H1 (cell line): Measurements from ENCODE around the gene COX17. TPM values are rescaled to one million over a fixed set of nuclear protein-coding genes. Genes with fewer than 3 reads are reported as not detected.

Source experiments
- CTCF ChIA-PET: fragments of 300-600 bp; sonication (Branson Sonifier 250); formaldehyde crosslinking; loops from one replicate; lab custom pipeline; 2021; ENCODE audit not compliant: partially characterized antibody; lab: Charles Lee
- POLR2A ChIA-PET: fragments of 300-600 bp; sonication (Branson Sonifier 250); formaldehyde crosslinking; loops from one replicate; lab custom pipeline; 2021; ENCODE audit warnings: inconsistent platforms; ENCODE audit not compliant: partially characterized antibody; lab: Charles Lee
- DNase-seq, 2 experiments: peaks; one replicate each; pipeline versions ENCODE4 v3.0.0 to v3.0.0-alpha.2; 2010 to 2022; ENCODE audit warnings: low spot score in 2 of 2, low read depth in 1 of 2, mixed read lengths in 1 of 2
- FAIRE-seq: peaks from 2 replicates; lab custom pipeline; 2011; peaks lifted over from hg19 to GRCh38; lab: Jason Lieb, UNC
- H2AFZ ChIP-seq: 2 replicates; pipeline ENCODE4 v1.8.1; 2012; ENCODE audit warnings: low read length, inconsistent platforms
- H2AK5ac ChIP-seq: 2 replicates; pipeline ENCODE4 v1.6.1; 2013; ENCODE audit warnings: low read depth, low read length
- H2BK120ac ChIP-seq: replicated peaks from 2 replicates; pipeline ENCODE3; 2013; ENCODE audit warnings: low read depth, low read length, inconsistent platforms
- H2BK12ac ChIP-seq: 2 replicates; pipeline ENCODE4 v1.6.1; 2013; ENCODE audit warnings: low read depth, low read length
- H2BK15ac ChIP-seq: 2 replicates; pipeline ENCODE4 v1.6.1; 2013; ENCODE audit warnings: low read length
- H2BK20ac ChIP-seq: 2 replicates; pipeline ENCODE4 v1.6.1; 2013; ENCODE audit warnings: low read length
- H2BK5ac ChIP-seq: 2 replicates; pipeline ENCODE4 v1.6.1; 2013; ENCODE audit warnings: low read depth, low read length
- H3K14ac ChIP-seq: 2 replicates; pipeline ENCODE4 v1.6.1; 2013; ENCODE audit warnings: inconsistent platforms; ENCODE audit not compliant: insufficient read length
- H3K18ac ChIP-seq: 2 replicates; pipeline ENCODE4 v1.6.1; 2013; ENCODE audit warnings: low read length; ENCODE audit errors: extremely low read depth
- H3K23ac ChIP-seq: 2 replicates; pipeline ENCODE4 v1.6.1; 2013; ENCODE audit warnings: inconsistent platforms; ENCODE audit not compliant: insufficient read length
- H3K23me2 ChIP-seq: 2 replicates; pipeline ENCODE4 v1.6.1; 2013; ENCODE audit warnings: low read depth, low read length
- H3K27ac ChIP-seq: 2 replicates; pipeline ENCODE4 v1.6.1; 2011; ENCODE audit warnings: low read depth, low read length, inconsistent platforms
- H3K27me3 ChIP-seq, 4 experiments: replicated peaks in 1 of 4; 1 replicate in 1 of 4; 2 replicates in 3 of 4; pipeline versions ENCODE4 v1.6.1 to v1.8.1; 2011 to 2013; ENCODE audit warnings: low read length in 3 of 4, mild to moderate bottlenecking in 3 of 4, inconsistent platforms in 2 of 4, mixed read lengths in 2 of 4, moderate library complexity in 1 of 4; ENCODE audit not compliant: control insufficient read depth in 3 of 4, insufficient read depth in 3 of 4; ENCODE audit errors: extremely low read depth in 1 of 4
- H3K36me3 ChIP-seq, 4 experiments: 2 replicates each; pipeline versions ENCODE4 v1.6.1 to v1.8.1; 2011 to 2013; ENCODE audit warnings: mild to moderate bottlenecking in 4 of 4, low read length in 3 of 4, moderate library complexity in 2 of 4, control low read depth in 1 of 4, inconsistent platforms in 1 of 4; ENCODE audit not compliant: insufficient read depth in 4 of 4, control insufficient read depth in 2 of 4
- H3K4ac ChIP-seq: replicated peaks from 2 replicates; pipeline ENCODE3; 2013; ENCODE audit warnings: low read length, low read depth, mixed read lengths, inconsistent platforms; ENCODE audit not compliant: insufficient read length
- H3K4me1 ChIP-seq, 4 experiments: replicated peaks in 1 of 4; 1 replicate in 1 of 4; 2 replicates in 3 of 4; pipeline versions ENCODE4 v1.6.1 to v1.8.1; 2011 to 2013; ENCODE audit warnings: low read length in 3 of 4, inconsistent platforms in 2 of 4, mixed read lengths in 1 of 4; ENCODE audit not compliant: insufficient read depth in 4 of 4, control insufficient read depth in 3 of 4
- H3K4me2 ChIP-seq, 2 experiments: 2 replicates each; pipeline versions ENCODE4 v1.6.1 to v1.8.1; 2011 to 2013; ENCODE audit warnings: low read depth in 2 of 2, low read length in 2 of 2, control low read depth in 1 of 2, inconsistent platforms in 1 of 2, mild to moderate bottlenecking in 1 of 2; ENCODE audit not compliant: insufficient read depth in 1 of 2
- H3K4me3 ChIP-seq, 4 experiments: fragments of 200-600, 300-600 bp in 1 of 4; sonication (generic), shearing (Covaris generic), sonication (Bioruptor Twin) in 1 of 4; 2 replicates each; pipeline versions ENCODE4 v1.5.1 to v1.8.1; 2011 to 2016; ENCODE audit warnings: low read length in 4 of 4, low read depth in 3 of 4, control low read depth in 2 of 4, inconsistent platforms in 2 of 4, mild to moderate bottlenecking in 2 of 4, mixed read lengths in 1 of 4, moderate library complexity in 1 of 4; ENCODE audit not compliant: insufficient read depth in 2 of 4; ENCODE audit errors: extremely low read depth in 1 of 4
- H3K56ac ChIP-seq: replicated peaks from 2 replicates; pipeline ENCODE3; 2013; ENCODE audit warnings: low read depth, mild to moderate bottlenecking, mixed read lengths, low read length, inconsistent platforms; ENCODE audit not compliant: insufficient read length
- H3K79me1 ChIP-seq: 2 replicates; pipeline ENCODE4 v1.6.1; 2013; ENCODE audit warnings: low read depth, low read length, control low read depth
- H3K79me2 ChIP-seq, 2 experiments: 2 replicates each; pipeline versions ENCODE4 v1.6.1 to v1.8.1; 2012 to 2013; ENCODE audit warnings: low read length in 2 of 2, mild to moderate bottlenecking in 2 of 2, inconsistent platforms in 1 of 2; ENCODE audit not compliant: insufficient read depth in 2 of 2, control insufficient read depth in 1 of 2
- H3K9ac ChIP-seq, 4 experiments: replicated peaks in 1 of 4; 1 replicate in 1 of 4; 2 replicates in 3 of 4; pipeline versions ENCODE4 v1.6.1 to v1.8.1; 2011 to 2013; ENCODE audit warnings: low read depth in 3 of 4, low read length in 3 of 4, control low read depth in 2 of 4, mild to moderate bottlenecking in 2 of 4, moderate library complexity in 2 of 4, inconsistent platforms in 1 of 4; ENCODE audit errors: extremely low read depth in 1 of 4
- H3K9me3 ChIP-seq, 2 experiments: 2 replicates each; pipeline versions ENCODE4 v1.6.1 to v1.8.1; 2012 to 2013; ENCODE audit warnings: mild to moderate bottlenecking in 2 of 2, moderate library complexity in 2 of 2, control low read depth in 1 of 2, inconsistent platforms in 1 of 2, low read depth in 1 of 2, low read length in 1 of 2, mixed read lengths in 1 of 2; ENCODE audit not compliant: insufficient read depth in 2 of 2
- H4K20me1 ChIP-seq, 2 experiments: replicated peaks in 1 of 2; 2 replicates each; pipeline versions ENCODE3 to v1.8.1; 2011 to 2013; ENCODE audit warnings: inconsistent platforms in 2 of 2, low read length in 2 of 2, mild to moderate bottlenecking in 1 of 2; ENCODE audit not compliant: insufficient read depth in 2 of 2, control insufficient read depth in 1 of 2
- H4K5ac ChIP-seq: 2 replicates; pipeline ENCODE4 v1.6.1; 2013; ENCODE audit warnings: low read length, low read depth, mixed read lengths, inconsistent platforms; ENCODE audit not compliant: insufficient read length
- H4K8ac ChIP-seq: 2 replicates; pipeline ENCODE4 v1.8.0; 2013; ENCODE audit warnings: mild to moderate bottlenecking, moderate library complexity, low read length, inconsistent platforms; ENCODE audit not compliant: insufficient read depth; ENCODE audit errors: extremely low read depth
- H4K91ac ChIP-seq: replicated peaks from 2 replicates; pipeline ENCODE3; 2013; ENCODE audit warnings: low read length, mixed read lengths, inconsistent platforms; ENCODE audit not compliant: insufficient read length
- BCL11A ChIP-seq, 2 experiments: IDR thresholded peaks; one replicate each; pipeline ENCODE4 v1.6.1; 2011; ENCODE audit warnings: low read depth in 2 of 2, low read length in 2 of 2, mild to moderate bottlenecking in 2 of 2
- CEBPB ChIP-seq: IDR thresholded peaks from 2 replicates; pipeline ENCODE4 v1.6.1; 2012; ENCODE audit warnings: low read depth, low read length
- CTBP2 ChIP-seq: IDR thresholded peaks from 2 replicates; pipeline ENCODE4 v1.7.0; 2011; ENCODE audit warnings: borderline replicate concordance, mild to moderate bottlenecking, moderate library complexity, mixed read lengths, low read length; ENCODE audit not compliant: insufficient read depth, insufficient read length
- E2F6 ChIP-seq: IDR thresholded peaks from 2 replicates; pipeline ENCODE4 v1.6.1; 2012; ENCODE audit warnings: inconsistent platforms
- HDAC2 ChIP-seq, 2 experiments: fragments of 300-600 bp in 1 of 2; sonication (generic) in 1 of 2; IDR thresholded peaks; 2 replicates each; pipeline ENCODE4 v1.6.1; 2011 to 2012; ENCODE audit warnings: low read depth in 2 of 2, low read length in 2 of 2, mild to moderate bottlenecking in 2 of 2, moderate library complexity in 2 of 2, borderline replicate concordance in 1 of 2, inconsistent platforms in 1 of 2
- JUND ChIP-seq: IDR thresholded peaks from 2 replicates; pipeline ENCODE4 v1.6.1; 2011; ENCODE audit warnings: mild to moderate bottlenecking, improper control_type of control experiment, low read length
- SIRT6 ChIP-seq: IDR thresholded peaks from one replicate; pipeline ENCODE4 v1.7.1; 2012; ENCODE audit warnings: low read length, inconsistent platforms
- WGBS, 2 experiments: shearing (Covaris generic) in 1 of 2; methylation state at CpG; one replicate each; pipeline versions ENCODE4 v1.1.6 to v1.1.7; 2013 to 2015; ENCODE audit warnings: low lambda C conversion rate in 2 of 2, mixed read lengths in 2 of 2, inconsistent platforms in 1 of 2, low coverage in 1 of 2, missing lambda C conversion rate in 1 of 2; ENCODE audit not compliant: insufficient replicate concordance in 2 of 2, insufficient coverage in 1 of 2, insufficient read length in 1 of 2; ENCODE audit errors: extremely low coverage in 1 of 2, missing lambda C conversion rate in 1 of 2; 5-methylcytosine and 5-hydroxymethylcytosine counted together
- polyA plus RNA-seq, 7 experiments: library from polyadenylated mRNA; depleted of rRNA in 3 of 7; stranded (reverse) in 5 of 7; unstranded in 2 of 7; fragments of >200 nt in 5 of 7; fragments of 200-250 nt in 2 of 7; gene quantifications; 1 replicate in 5 of 7; 2 replicates in 1 of 7; 4 replicates in 1 of 7; pipeline versions ENCODE4 v1.2.1 to v1.2.3, GENCODE V29; 2011 to 2013; ENCODE audit warnings: missing spikeins in 2 of 7, mixed read lengths in 2 of 7
- total RNA-seq: library from RNA; stranded (reverse); fragmentation: NEBNext Ultra II Directional; extraction: Animal tissue kit (Norgen Biotek cat#: 25700); gene quantifications from 2 replicates; pipeline ENCODE4 v1.2.1, GENCODE V29; 2021

COX17 gene
- total and polyA plus RNA-seq, 2 of the 8 experiments (the other 6 are each of a cell fraction or from before 2014, with no cell fraction given): 34.2 to 43.0 TPM

- POLR2A ChIA-PET: no interaction called here
These were observed 48.3 kb downstream of the COX17 start for GRCh38 chr3:119628816-119629445.

More at GRCh38 chr3:119628816-119629445, 48.3 kb downstream of the COX17 start:
- no peak for DNase-seq
- Histone ChIP-seq H3K79me2 (no peaks in the 10 kb centered on the region), H3K18ac (no peak overlapping the region), H3K56ac (no peak overlapping the region), H2BK5ac (no peak overlapping the region), H3K23ac (no peak overlapping the region), H3K79me1 (no peaks in the 10 kb centered on the region), H4K20me1 (no peaks in the 10 kb centered on the region), H2BK20ac (no peak overlapping the region), H4K5ac (no peak overlapping the region), H3K27me3 (no peaks in the 10 kb centered on the region), H3K4me3 (no peak overlapping the region), H2BK12ac (no peak overlapping the region), H3K14ac (no peak overlapping the region), H2BK120ac (no peak overlapping the region), H3K36me3 (no peaks in the 10 kb centered on the region), H2AK5ac (no peak overlapping the region), H2BK15ac (no peak overlapping the region), H3K9ac (no peak overlapping the region), H3K4me1 (peaks cover 0 to 6% (median 1%) of the 10 kb centered on the region in 4 experiments; a peak in 2 of 7 replicates), H3K4me2 (no peak overlapping the region), H3K23me2 (no peaks in the 10 kb centered on the region), H3K4ac (no peak overlapping the region), H4K8ac (no peak overlapping the region), H3K27ac (no peak overlapping the region), H3K9me3 (no peaks in the 10 kb centered on the region), H2AFZ (no peak overlapping the region), H4K91ac (no peak overlapping the region)
- CTCF ChIA-PET: interaction anchor here (0.5 to 2.0 kb wide), 4 partner anchors 16 to 52 kb away, joined by 3 to 12 read pairs (median 4); no protein-coding TSS in a partner anchor
- FAIRE-seq: no peak
- TF ChIP-seq BCL11A (IDR thresholded peaks at IDR 0.05; ENCODE audit: low read depth in 2 of 2, low read length in 2 of 2) (no peak), E2F6 (no peak), HDAC2 (IDR thresholded peaks at IDR 0.05; ENCODE audit: borderline replicate concordance in 1 of 2, low read depth in 2 of 2, low read length in 2 of 2) (no peak), SIRT6 (no peak), JUND (no peak), CTBP2 (no peak), CEBPB (no peak)
- 100% methylated on average over 1 of the region's 1 CpG; no CpG with 5 or more reads in 1 of the 2 experiments for WGBS, 2 experiments
